NCI-H524 treated with DMSO at 0.1 percent for 48 hours (cell line): ENCODE measurements around the gene RGS16.

Experiments
- DNase-seq: peaks from one replicate; lab custom pipeline; 2025; lab: John Stamatoyannopoulos, UW

Gene RGS16

GRCh38 chr1:182580736-182581135 lies 23.5 kb downstream of the RGS16 start:
- peak; percentile 74 for DNase-seq

GRCh38 chr1:182575540-182576149 lies 28.5 kb downstream of the RGS16 start:
- DNase-seq, result no peak

- no peak for DNase-seq
Observed at GRCh38 chr1:182574156-182574555, 30.0 kb downstream of the RGS16 start.

GRCh38 chr1:182570611-182570970 lies 33.6 kb downstream of the RGS16 start:
- DNase-seq, result no peak

GRCh38 chr1:182569939-182570610 lies 34.1 kb downstream of the RGS16 start:
- no peak for DNase-seq

GRCh38 chr1:182568647-182569284 lies 35.4 kb downstream of the RGS16 start:
- no peak for DNase-seq

- no peak for DNase-seq
Observed at GRCh38 chr1:182567629-182568028, 36.6 kb downstream of the RGS16 start.

GRCh38 chr1:182565537-182565936 lies 38.7 kb downstream of the RGS16 start:
- no peak for DNase-seq

- DNase-seq, result no peak
Observed at GRCh38 chr1:182564406-182565004, 39.7 kb downstream of the RGS16 start.

- DNase-seq, result no peak
Observed at GRCh38 chr1:182563095-182563494, 41.1 kb downstream of the RGS16 start.

- DNase-seq, result no peak
Observed at GRCh38 chr1:182561456-182561855, 42.7 kb downstream of the RGS16 start.

- DNase-seq, result no peak
Observed at GRCh38 chr1:182560392-182560984, 43.7 kb downstream of the RGS16 start.

GRCh38 chr1:182556279-182556678 lies 47.9 kb downstream of the RGS16 start:
- DNase-seq, result peak; percentile 0

GRCh38 chr1:182555493-182555892 lies 48.7 kb downstream of the RGS16 start:
- DNase-seq, result no peak

- DNase-seq, result no peak
Observed at GRCh38 chr1:182552527-182552926, 51.7 kb downstream of the RGS16 start.

- no peak for DNase-seq
Observed at GRCh38 chr1:182549811-182550210, 54.4 kb downstream of the RGS16 start.

GRCh38 chr1:182549346-182549745 lies 54.8 kb downstream of the RGS16 start:
- no peak for DNase-seq
